HG03066 (cell line): Measurements from ENCODE around the gene SHB.

Experiments
- ATAC-seq: cut with Tn5 transposase; IDR thresholded peaks from one replicate; pipeline ENCODE4 v1.9.1; 2021; ENCODE audit warnings: low read depth; ENCODE audit not compliant: unreplicated experiment

SHB gene

DNA sequence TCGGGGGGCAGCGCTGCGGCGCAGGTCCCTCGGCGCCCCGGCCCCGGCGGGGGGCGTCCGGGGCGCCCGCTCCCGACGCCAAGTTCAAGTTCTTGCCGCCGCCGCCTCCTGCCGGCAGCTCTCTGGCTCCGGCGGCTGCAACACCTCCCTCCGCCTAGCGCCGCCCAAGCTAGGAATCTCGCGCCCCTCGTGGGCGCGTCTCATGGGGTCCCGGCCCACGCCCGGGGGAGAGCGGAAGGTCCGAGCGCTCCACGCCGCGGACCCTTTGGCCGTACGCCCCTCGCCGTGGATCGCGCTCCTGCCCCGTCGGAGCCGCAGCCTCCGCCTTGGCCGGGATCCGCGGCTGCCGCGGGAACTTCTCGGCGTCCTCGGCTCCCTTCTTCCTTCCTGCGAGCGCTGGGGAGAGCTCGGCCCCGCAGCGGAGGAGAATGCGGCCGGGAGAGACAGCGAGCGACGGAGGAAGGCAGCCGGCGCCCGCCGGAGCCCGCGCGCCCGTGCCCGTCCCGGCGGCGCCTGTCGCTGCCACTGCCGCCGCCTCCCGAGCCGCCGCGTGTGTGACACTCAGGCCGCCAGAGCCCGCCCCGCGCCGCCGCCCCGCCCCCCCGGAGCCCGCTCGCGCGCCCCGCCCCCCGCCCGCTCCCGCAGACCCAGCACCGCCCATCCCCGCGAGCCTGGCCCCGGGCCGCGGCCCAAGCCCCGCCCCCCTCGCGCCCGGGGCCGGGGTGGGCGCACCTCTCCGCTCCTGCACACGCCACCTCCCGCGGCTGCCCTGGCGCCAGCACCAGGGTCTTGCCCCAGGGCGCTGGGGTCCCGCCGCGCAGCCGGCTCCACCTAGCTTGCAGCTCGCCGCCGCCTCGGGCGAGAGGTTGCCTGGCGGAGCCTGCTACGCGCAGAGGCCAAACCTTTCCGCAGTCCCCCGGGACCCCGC lies at the start of gene SHB:
Gene SHB (minus strand): TSS at position 527 of the 928 bp plus-strand sequence. CDS start 582 bp downstream, outside the sequence.
- peak; percentile 42 for ATAC-seq

- ATAC-seq = no peak
Observed at GRCh38 chr9:38117651-38118050, 48.6 kb upstream of the SHB start.

- no peak for ATAC-seq
Observed at GRCh38 chr9:38114905-38115304, 45.9 kb upstream of the SHB start.

- no peak for ATAC-seq
Observed at GRCh38 chr9:38112456-38112855, 43.4 kb upstream of the SHB start.

- ATAC-seq = no peak
Observed at GRCh38 chr9:38112049-38112448, 43.0 kb upstream of the SHB start.

DNA sequence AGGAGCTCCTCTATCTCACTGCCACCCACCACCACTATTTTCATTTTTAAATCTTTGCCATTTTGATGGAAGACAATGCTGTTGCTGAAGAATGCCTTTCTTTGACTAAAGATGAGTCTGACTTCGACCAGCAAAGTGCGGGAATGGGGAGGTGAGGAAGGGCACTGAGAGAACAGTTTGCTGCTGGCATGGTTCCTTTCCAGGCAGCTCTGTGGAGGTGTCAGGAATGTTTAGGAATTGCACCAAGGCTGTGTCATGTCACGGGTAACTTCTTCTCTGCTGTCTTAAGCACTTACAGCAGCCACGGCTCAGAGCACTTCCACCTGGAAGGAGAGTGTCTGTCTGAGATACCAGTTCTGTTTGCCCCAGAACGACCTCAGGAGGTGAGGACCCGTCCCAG lies 41.4 kb upstream of the SHB start:
- no peak for ATAC-seq

- no peak for ATAC-seq
Observed at GRCh38 chr9:38109601-38110000, 40.6 kb upstream of the SHB start.

GRCh38 chr9:38108326-38108725 lies 39.3 kb upstream of the SHB start:
- no peak for ATAC-seq

DNA sequence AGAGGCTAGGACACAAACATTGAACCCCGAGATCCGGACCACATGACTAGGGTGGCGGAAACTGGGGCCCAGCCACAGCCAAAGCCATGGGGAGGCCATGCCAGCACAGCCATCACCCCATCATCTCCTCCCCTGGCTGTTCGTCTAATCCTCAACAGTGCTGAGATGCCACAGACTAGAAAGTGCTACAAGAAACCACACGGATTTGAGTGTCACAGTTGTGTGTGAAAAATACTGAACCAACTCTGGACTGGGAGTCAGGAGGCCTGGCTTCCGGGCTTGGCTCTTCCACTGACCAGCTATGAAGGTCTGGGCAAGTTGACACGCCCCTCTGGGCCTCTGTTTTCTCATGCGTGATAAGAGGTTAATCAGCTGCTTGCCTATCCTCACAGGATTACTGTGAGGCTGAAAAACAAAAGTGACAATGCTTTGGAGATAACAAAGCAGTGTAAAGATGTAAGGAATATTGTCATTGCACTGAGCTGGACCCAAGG lies 38.8 kb upstream of the SHB start:
- peak; percentile 46 for ATAC-seq

DNA sequence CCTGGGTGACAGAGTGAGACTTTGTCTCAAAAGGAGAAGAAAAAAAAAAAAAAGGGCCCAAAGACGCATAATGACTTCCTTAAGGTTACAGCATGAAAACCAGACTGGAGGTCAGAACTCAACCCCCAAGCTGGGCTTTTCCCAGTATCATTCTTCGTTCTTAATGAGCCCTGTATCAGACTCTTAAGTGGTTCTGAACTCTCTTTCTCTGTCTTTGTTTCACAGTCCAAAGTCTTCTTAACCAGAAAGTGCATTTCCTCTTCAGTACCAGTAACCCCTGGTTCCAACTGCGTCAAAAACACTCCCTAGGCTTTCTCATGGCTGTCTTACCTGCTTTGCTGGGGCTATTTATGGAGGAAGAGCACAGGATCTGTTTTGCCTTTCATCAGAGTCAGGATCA lies 38.4 kb upstream of the SHB start:
- ATAC-seq = peak; percentile 33

DNA sequence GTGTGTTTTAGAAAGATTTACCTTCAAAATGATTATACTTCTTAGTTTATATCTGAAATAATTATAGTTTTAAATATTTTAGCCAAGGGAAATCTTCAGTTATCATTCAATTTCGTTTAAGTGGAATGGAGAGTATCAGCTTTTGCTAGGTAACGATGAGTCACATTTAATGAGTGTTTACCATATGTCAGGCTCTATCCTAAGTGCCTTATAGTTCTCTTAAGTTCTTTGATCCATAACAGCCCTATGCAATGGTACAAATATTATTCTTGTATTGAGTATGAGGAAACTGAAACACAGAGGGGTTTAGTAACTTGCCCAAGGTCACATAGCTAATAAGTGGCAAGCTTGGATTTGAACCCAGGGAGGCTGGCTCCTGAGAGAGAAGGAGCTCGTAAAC lies 37.5 kb upstream of the SHB start:
- ATAC-seq = no peak

DNA sequence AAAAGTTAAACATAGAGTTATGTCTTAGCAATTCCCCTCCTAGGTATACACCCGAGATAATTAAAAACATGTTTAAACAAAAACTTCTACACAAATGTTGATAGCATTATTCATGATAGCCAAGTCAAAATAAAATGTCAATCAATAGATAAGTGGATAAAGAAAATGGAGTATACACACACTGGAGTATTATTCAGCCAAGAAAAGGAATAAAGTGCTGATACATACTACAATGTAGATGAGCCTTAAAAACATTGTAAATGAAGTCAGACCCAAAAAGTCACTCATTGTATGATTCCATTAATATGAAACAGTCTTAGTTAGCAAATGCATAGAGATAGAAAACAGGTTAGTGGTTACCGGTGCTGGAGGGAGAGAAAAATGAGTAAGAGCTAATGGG lies 34.3 kb upstream of the SHB start:
- ATAC-seq = no peak

GRCh38 chr9:38101423-38101822 lies 32.4 kb upstream of the SHB start:
- ATAC-seq = no peak

DNA sequence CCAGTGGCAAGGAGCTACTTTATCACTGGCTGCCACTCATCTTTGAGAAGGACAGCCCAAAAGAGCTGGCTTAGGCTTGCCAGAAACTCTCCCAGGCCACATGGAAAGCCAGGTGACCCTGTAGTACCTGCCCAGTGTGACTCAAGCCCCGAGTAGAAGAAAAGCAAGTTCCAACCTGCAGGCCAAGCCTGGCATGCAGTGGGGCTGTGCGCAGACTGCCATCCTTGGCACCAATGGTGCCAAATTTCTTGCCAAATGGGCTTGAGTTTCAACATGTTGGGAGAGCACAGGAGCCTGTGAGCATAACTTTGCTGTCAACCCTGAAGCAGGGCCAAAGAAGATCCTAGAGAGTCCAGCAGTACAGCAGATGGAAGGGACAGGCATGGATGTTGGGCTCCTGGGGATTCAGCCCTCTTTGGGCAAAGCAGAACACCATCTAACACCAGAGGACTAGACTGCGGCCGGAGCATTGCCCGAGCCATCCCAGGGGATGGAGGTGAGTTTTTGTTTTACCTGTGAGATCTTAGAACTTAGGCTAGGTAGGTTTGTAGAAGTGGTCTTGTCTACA lies 27.3 kb upstream of the SHB start:
- ATAC-seq = no peak

DNA sequence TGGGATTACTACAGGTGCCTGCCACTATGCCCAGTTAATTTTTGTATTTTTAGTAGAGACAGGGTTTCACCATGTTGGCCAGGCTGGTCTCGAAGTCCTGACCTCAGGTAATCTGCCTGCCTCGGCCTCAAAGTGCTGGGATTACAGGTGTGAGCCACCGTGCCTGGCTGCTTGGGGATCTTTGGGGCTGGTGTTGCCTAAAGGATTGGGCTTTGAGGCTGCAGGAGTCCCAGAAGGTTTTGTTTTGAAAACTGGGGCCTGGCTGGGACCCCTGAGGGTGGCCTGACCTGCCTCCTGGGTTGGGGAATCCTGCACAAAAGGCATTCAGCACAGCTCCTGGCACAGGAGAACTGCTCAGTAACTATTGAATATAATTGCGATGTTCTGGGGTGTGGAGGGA lies 25.1 kb upstream of the SHB start:
- no peak for ATAC-seq

GRCh38 chr9:38092656-38093055 lies 23.6 kb upstream of the SHB start:
- no peak for ATAC-seq

- no peak for ATAC-seq
Observed at GRCh38 chr9:38092200-38092524, 23.1 kb upstream of the SHB start.

- no peak for ATAC-seq
Observed at GRCh38 chr9:38091310-38092199, 22.5 kb upstream of the SHB start.

GRCh38 chr9:38090170-38090569 lies 21.1 kb upstream of the SHB start:
- no peak for ATAC-seq

DNA sequence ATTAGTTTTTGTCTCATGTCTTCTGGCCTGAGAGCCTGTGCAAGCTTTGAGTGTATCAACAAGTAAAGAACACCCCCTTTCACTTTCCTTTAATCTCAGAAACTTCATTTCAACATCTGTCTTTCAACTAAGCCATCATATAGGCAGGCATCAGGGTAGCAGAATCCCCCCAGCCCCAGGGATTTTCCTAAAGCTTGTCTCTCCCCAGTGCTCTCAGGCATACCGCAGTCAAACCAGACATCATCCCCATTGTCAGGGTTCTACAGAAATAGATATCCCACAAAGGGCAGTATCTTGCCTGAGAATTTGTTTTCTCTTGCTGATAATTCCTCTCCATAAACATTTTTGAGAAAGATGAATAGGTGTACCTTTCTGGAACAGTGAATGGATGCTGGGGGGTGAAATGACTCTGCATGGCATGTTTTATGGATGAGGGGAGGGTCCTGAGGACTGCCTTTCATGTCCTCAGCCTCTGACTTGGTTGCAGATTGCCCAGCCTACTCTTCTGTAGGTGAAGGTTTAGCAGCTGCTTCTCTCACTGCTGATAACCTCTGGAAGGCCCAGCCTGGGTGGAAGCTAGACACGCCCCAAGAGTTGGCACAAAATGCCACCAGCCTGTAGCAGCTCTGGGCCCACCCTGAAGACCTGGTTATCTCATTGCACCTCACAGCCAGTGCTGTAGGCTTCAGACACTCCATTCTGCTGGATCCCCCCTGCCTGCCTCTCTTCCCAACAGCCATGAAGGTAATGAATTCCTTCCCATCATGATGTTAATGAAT lies 20.5 kb upstream of the SHB start:
- ATAC-seq = no peak
